ENCODE data around the gene RNF182.

DNA sequence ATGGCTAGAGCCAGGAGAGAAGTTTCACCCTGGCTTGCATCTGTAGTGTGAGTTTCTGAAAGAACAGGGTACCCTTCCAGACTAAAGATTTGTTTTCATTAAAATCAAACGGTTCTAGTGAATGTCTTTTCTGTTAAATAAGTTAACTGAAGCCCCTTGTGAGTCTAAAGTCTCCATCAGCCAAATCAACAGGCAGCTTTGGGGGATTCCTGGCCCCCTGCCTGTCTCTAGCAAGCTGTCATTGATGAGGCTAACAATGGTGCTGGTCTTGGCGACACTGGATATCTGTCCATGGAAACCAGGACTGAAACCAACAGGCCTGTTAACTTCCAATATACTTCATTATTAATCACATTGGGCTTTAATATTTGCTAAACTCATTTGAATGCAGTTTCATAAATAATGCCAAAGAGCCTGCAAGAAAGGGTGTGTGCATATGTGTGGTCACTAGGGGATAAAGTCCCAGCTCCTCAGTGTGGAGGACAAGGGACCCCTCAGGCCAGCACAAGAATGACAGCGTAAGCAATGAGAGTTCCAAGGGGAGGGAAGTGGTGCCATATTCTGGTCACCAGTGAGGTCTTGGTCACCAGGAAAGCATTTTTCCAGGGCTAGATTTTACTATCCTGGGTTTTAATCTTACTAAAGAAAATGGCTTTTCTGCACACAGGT is 9.1 kb upstream of the RNF182 start:
- TF ChIP-seq CEBPB (IDR thresholded peaks at IDR 0.05), result no peak
- TF ChIP-seq, protein P1, sequence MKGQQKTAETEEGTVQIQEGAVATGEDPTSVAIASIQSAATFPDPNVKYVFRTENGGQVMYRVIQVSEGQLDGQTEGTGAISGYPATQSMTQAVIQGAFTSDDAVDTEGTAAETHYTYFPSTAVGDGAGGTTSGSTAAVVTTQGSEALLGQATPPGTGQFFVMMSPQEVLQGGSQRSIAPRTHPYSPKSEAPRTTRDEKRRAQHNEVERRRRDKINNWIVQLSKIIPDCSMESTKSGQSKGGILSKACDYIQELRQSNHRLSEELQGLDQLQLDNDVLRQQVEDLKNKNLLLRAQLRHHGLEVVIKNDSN (IDR thresholded peaks at IDR 0.05), result no peak
- TF ChIP-seq, protein P2, sequence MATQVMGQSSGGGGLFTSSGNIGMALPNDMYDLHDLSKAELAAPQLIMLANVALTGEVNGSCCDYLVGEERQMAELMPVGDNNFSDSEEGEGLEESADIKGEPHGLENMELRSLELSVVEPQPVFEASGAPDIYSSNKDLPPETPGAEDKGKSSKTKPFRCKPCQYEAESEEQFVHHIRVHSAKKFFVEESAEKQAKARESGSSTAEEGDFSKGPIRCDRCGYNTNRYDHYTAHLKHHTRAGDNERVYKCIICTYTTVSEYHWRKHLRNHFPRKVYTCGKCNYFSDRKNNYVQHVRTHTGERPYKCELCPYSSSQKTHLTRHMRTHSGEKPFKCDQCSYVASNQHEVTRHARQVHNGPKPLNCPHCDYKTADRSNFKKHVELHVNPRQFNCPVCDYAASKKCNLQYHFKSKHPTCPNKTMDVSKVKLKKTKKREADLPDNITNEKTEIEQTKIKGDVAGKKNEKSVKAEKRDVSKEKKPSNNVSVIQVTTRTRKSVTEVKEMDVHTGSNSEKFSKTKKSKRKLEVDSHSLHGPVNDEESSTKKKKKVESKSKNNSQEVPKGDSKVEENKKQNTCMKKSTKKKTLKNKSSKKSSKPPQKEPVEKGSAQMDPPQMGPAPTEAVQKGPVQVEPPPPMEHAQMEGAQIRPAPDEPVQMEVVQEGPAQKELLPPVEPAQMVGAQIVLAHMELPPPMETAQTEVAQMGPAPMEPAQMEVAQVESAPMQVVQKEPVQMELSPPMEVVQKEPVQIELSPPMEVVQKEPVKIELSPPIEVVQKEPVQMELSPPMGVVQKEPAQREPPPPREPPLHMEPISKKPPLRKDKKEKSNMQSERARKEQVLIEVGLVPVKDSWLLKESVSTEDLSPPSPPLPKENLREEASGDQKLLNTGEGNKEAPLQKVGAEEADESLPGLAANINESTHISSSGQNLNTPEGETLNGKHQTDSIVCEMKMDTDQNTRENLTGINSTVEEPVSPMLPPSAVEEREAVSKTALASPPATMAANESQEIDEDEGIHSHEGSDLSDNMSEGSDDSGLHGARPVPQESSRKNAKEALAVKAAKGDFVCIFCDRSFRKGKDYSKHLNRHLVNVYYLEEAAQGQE (IDR thresholded peaks at IDR 0.05; ENCODE audit: low read depth), result no peak
- TF ChIP-seq, protein P3, sequence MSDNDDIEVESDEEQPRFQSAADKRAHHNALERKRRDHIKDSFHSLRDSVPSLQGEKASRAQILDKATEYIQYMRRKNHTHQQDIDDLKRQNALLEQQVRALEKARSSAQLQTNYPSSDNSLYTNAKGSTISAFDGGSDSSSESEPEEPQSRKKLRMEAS (IDR thresholded peaks at IDR 0.05), result no peak
- no peak for TF ChIP-seq CREB1 (IDR thresholded peaks at IDR 0.05; ENCODE audit: low read depth)
- no peak for TF ChIP-seq TCF12 (IDR thresholded peaks at IDR 0.05; ENCODE audit: low read depth)
